ENCODE measurements around the gene CCDC116.
A peak's percentile ranks its signal among the peaks of the same experiment; 100 is the strongest.
"Not testable (repeated sequence)": the region's sequence is repeated elsewhere in the genome, so short reads cannot be mapped to it uniquely, and the experiment has no call there.

The CCDC116 gene

DNA sequence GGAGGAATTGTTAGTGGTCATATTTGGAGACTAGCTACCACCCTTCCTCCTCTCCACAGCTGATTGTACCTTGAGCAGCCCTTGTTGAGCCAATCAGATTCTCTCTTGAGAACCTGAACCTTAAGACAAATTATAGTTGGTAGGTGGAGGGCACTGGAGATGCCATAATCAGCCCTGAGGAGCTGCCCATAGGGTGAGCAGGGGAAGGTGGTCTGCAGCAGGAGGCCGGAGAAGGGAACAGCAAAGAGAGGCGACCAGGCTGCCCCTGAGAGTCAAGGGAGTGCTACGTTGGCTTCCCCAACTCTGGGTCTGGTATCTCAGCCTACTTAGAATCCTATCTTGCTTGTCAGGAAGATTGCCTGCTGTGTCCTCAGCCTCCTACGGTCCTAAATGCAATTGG is 6.8 kb downstream of the CCDC116 start:
- in situ Hi-C loops (cut with HindIII; ENCODE audit: low sequenced_read_pairs), result no loop called here
- DNase-seq (ENCODE audit: low read depth, low spot score), result no peak
- no peak overlapping the region for H3K4me3 ChIP-seq (ENCODE audit: low read depth, low read length)
- TF ChIP-seq, protein P1, sequence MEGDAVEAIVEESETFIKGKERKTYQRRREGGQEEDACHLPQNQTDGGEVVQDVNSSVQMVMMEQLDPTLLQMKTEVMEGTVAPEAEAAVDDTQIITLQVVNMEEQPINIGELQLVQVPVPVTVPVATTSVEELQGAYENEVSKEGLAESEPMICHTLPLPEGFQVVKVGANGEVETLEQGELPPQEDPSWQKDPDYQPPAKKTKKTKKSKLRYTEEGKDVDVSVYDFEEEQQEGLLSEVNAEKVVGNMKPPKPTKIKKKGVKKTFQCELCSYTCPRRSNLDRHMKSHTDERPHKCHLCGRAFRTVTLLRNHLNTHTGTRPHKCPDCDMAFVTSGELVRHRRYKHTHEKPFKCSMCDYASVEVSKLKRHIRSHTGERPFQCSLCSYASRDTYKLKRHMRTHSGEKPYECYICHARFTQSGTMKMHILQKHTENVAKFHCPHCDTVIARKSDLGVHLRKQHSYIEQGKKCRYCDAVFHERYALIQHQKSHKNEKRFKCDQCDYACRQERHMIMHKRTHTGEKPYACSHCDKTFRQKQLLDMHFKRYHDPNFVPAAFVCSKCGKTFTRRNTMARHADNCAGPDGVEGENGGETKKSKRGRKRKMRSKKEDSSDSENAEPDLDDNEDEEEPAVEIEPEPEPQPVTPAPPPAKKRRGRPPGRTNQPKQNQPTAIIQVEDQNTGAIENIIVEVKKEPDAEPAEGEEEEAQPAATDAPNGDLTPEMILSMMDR (IDR thresholded peaks at IDR 0.05; ENCODE audit: low read depth, low read length), result no peak

DNA sequence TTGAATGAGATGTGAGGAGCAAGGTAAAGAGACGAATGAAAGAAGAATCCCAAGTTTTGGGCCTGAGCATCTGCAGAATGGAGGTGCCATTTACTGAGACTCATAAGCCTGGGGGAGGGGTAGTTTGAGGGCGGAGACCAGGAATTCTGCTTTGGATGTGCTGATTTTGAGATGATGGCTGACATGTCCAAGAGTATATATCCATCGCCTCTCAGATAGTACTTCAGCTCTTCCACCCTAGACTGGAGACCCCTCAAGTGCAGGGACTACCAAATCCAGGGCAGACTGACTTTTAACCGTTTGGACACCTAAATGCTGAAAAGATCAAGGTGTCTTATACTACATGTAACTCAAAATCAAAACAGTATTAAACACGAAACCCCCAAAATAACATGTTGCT is 8.2 kb downstream of the CCDC116 start:
- DNase-seq (ENCODE audit: low read depth, low spot score), result no peak
- in situ Hi-C loops (cut with HindIII; ENCODE audit: low sequenced_read_pairs), result no loop called here
- TF ChIP-seq, protein P1 (IDR thresholded peaks at IDR 0.05; ENCODE audit: low read depth, low read length), result no peak
- H3K4me3 ChIP-seq (ENCODE audit: low read depth, low read length), result no peak overlapping the region

- in situ Hi-C loops (cut with HindIII; ENCODE audit: low sequenced_read_pairs), result no loop called here
- DNase-seq (ENCODE audit: low read depth, low spot score), result peak; percentile 51
- peak overlapping the region; percentile 58 for H3K4me3 ChIP-seq (ENCODE audit: low read depth, low read length)
- TF ChIP-seq, protein P1 (IDR thresholded peaks at IDR 0.05; ENCODE audit: low read depth, low read length), result peak; percentile 58
These were observed 8.8 kb downstream of the CCDC116 start for GRCh38 chr22:21641417-21641788.

- in situ Hi-C loops (cut with HindIII; ENCODE audit: low sequenced_read_pairs), result no loop called here
- DNase-seq (ENCODE audit: low read depth, low spot score), result peak; percentile 99
- TF ChIP-seq, protein P1 (IDR thresholded peaks at IDR 0.05; ENCODE audit: low read depth, low read length), result no peak
- H3K4me3 ChIP-seq (ENCODE audit: low read depth, low read length), result peak within 1 kb of the TSS; percentile 79
These were observed 9.4 kb downstream of the CCDC116 start, which contains the start of gene SDF2L1 for GRCh38 chr22:21641789-21642583. TSS of gene SDF2L1 (plus strand) at chr22:21642302. CDS start at chr22:21642337, 35 bp downstream.

- H3K4me3 ChIP-seq (ENCODE audit: low read depth, low read length), result peak overlapping the region; percentile 79
- in situ Hi-C loops (cut with HindIII; ENCODE audit: low sequenced_read_pairs), result no loop called here
- TF ChIP-seq, protein P1 (IDR thresholded peaks at IDR 0.05; ENCODE audit: low read depth, low read length), result peak; percentile 79
- peak; percentile 50 for DNase-seq (ENCODE audit: low read depth, low spot score)
These were observed 10.3 kb downstream of the CCDC116 start for GRCh38 chr22:21642584-21643448.

DNA sequence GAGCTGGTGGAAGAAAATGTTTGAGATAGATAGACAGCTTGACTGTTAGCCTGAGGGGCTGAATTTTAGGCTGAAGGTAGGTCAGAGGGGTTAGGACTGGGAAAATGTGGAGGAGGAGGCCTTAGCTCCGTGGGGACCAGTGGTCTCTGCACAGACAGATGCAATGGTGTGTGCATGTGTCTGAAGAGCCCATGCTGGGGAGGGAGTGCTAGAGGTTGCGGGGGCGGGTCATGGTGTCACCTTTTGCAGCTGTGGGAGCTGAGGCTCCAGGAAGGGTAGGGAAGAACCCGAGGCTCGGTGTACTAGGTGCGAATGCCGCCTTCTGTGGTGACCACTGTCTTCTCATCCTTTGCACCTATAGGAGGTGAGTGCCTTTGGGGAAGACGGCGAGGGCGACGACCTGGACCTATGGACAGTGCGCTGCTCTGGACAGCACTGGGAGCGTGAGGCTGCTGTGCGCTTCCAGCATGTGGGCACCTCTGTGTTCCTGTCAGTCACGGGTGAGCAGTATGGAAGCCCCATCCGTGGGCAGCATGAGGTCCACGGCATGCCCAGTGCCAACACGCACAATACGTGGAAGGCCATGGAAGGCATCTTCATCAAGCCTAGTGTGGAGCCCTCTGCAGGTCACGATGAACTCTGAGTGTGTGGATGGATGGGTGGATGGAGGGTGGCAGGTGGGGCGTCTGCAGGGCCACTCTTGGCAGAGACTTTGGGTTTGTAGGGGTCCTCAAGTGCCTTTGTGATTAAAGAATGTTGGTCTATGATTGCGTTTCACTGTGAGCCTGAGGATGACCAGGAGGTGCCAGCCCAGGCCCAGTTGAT is 11.2 kb downstream of the CCDC116 start:
- TF ChIP-seq, protein P1 (IDR thresholded peaks at IDR 0.05; ENCODE audit: low read depth, low read length), result peak; percentile 28
- H3K4me3 ChIP-seq (ENCODE audit: low read depth, low read length), result no peak overlapping the region
- in situ Hi-C loops (cut with HindIII; ENCODE audit: low sequenced_read_pairs), result no loop called here
- no peak for DNase-seq (ENCODE audit: low read depth, low spot score)

GRCh38 chr22:21645513-21645912 is 13.0 kb downstream of the CCDC116 start:
- in situ Hi-C loops (cut with HindIII; ENCODE audit: low sequenced_read_pairs); DNase-seq (ENCODE audit: low read depth, low spot score); H3K4me3 ChIP-seq (ENCODE audit: low read depth, low read length): not testable (repeated sequence)

Measured in astrocyte of the spinal cord (primary cell).